GM12878 (cell line): Measurements from ENCODE around the gene CLDN24. TPM values are rescaled to one million over a fixed set of nuclear protein-coding genes. Genes with fewer than 3 reads are reported as not detected.

ENCODE experiments used
- ATAC-seq: fragments of 200-7000 bp; cut with Tn5 transposase; 3 replicates; pipeline ENCODE4 v1.9.1; 2020; ENCODE audit warnings: mild to moderate bottlenecking, moderate library complexity
- BruUV-seq: library from RNA; stranded (reverse); fragments of 400-500 nt; replicated peaks from 2 replicates; lab custom pipeline; 2021; lab: Mats Ljungman, UMichigan
- CTCF ChIA-PET: fragments of 300-600 bp; sonication (Branson Sonifier 250); formaldehyde crosslinking; extraction: SDS; loops from one replicate; lab custom pipeline; 2021; ENCODE audit warnings: inconsistent platforms; lab: Yijun Ruan, JAX
- POLR2A ChIA-PET: fragments of 350-600 bp; formaldehyde crosslinking; extraction: SDS; loops from one replicate; lab custom pipeline; 2021; ENCODE audit warnings: inconsistent platforms; lab: Charles Lee
- RAD21 ChIA-PET: fragments of 300-600 bp; sonication (Branson Sonifier 250); formaldehyde crosslinking; loops from one replicate; lab custom pipeline; 2023; ENCODE audit warnings: antibody characterized with exemption; ENCODE audit not compliant: unreplicated experiment; lab: Charles Lee
- SMC1A ChIA-PET: fragments of 300-600 bp; sonication (Branson Sonifier 250); formaldehyde crosslinking; loops from one replicate; lab custom pipeline; 2023; ENCODE audit not compliant: unreplicated experiment, uncharacterized antibody; lab: Charles Lee
- DNase-seq: peaks from one replicate; pipeline ENCODE4 v3.0.0-alpha.2; 2011; ENCODE audit warnings: low read depth, low spot score
- FAIRE-seq: peaks from 3 replicates; lab custom pipeline; 2011; peaks lifted over from hg19 to GRCh38; lab: Jason Lieb, UNC
- H2AFZ ChIP-seq: 2 replicates; pipeline ENCODE4 v1.6.0; 2011; ENCODE audit warnings: low read depth, low read length, control low read depth; ENCODE audit not compliant: control insufficient read depth
- H3K27ac ChIP-seq: 2 replicates; pipeline ENCODE4 v1.5.1; 2011; ENCODE audit warnings: control low read depth; ENCODE audit not compliant: control insufficient read depth, insufficient read depth
- H3K27me3 ChIP-seq, 2 experiments: replicated peaks in 1 of 2; 2 replicates each; pipeline versions ENCODE4 v1.6.0 to v1.6.1; 2011; ENCODE audit warnings: low read length in 1 of 2; ENCODE audit not compliant: control insufficient read depth in 2 of 2, insufficient read depth in 2 of 2
- H3K36me3 ChIP-seq, 2 experiments: 2 replicates each; pipeline ENCODE4 v1.5.1; 2011; ENCODE audit warnings: low read length in 1 of 2; ENCODE audit not compliant: control insufficient read depth in 2 of 2, insufficient read depth in 2 of 2
- H3K4me1 ChIP-seq: 2 replicates; pipeline ENCODE4 v1.6.1; 2011; ENCODE audit warnings: mild to moderate bottlenecking, low read length, moderate library complexity, mixed read lengths; ENCODE audit not compliant: control insufficient read depth, insufficient read depth
- H3K4me2 ChIP-seq: 2 replicates; pipeline ENCODE4 v1.6.0; 2011; ENCODE audit warnings: control low read depth; ENCODE audit not compliant: control insufficient read depth, insufficient read depth
- H3K4me3 ChIP-seq: fragments of 200-600 bp; sonication (generic); 2 replicates; pipeline ENCODE4 v1.5.1; 2016
- H3K79me2 ChIP-seq: 2 replicates; pipeline ENCODE4 v1.6.0; 2011; ENCODE audit warnings: low read length; ENCODE audit not compliant: control insufficient read depth, insufficient read depth
- H3K9ac ChIP-seq: 2 replicates; pipeline ENCODE4 v1.8.0; 2011; ENCODE audit warnings: low read length, control low read depth, mixed read lengths; ENCODE audit not compliant: control insufficient read depth, insufficient read depth
- H3K9me3 ChIP-seq: replicated peaks from 3 replicates; pipeline ENCODE4 v1.5.1; 2011; ENCODE audit warnings: mild to moderate bottlenecking, low read length; ENCODE audit not compliant: control insufficient read depth, insufficient read depth
- H4K20me1 ChIP-seq: 2 replicates; pipeline ENCODE4 v1.6.0; 2011; ENCODE audit not compliant: control insufficient read depth, insufficient read depth
- BACH1 ChIP-seq: fragments of 450-650 bp; IDR thresholded peaks from 2 replicates; pipeline ENCODE4 v1.6.1; 2017; ENCODE audit warnings: mild to moderate bottlenecking, borderline replicate concordance
- BHLHE40 ChIP-seq, 2 experiments: fragments of 450-650 bp in 1 of 2; IDR thresholded peaks; 2 replicates each; pipeline ENCODE4 v1.6.1; 2011 to 2017; ENCODE audit warnings: low read depth in 2 of 2, borderline replicate concordance in 1 of 2, improper control_type of control experiment in 1 of 2, low read length in 1 of 2, mild to moderate bottlenecking in 1 of 2
- EZH2 ChIP-seq: IDR thresholded peaks from 2 replicates; pipeline ENCODE4 v1.6.1; 2012; ENCODE audit warnings: low read depth, mild to moderate bottlenecking, control low read depth, inconsistent platforms, low read length, borderline replicate concordance; ENCODE audit not compliant: control insufficient read depth
- HCFC1 ChIP-seq: fragments of 150-350 bp; IDR thresholded peaks from 2 replicates; pipeline ENCODE4 v1.6.1; 2014; ENCODE audit warnings: low read length
- MEF2A ChIP-seq: IDR thresholded peaks from 2 replicates; pipeline ENCODE4 v1.6.1; 2011; ENCODE audit warnings: low read depth, mild to moderate bottlenecking, low read length, moderate library complexity; ENCODE audit not compliant: insufficient read depth
- MTA3 ChIP-seq: IDR thresholded peaks from 2 replicates; pipeline ENCODE4 v1.6.1; 2012; ENCODE audit warnings: low read length, inconsistent platforms, borderline replicate concordance
- NR2C1 ChIP-seq: fragments of 450-650 bp; IDR thresholded peaks from 2 replicates; pipeline ENCODE4 v1.6.1; 2017; ENCODE audit warnings: antibody characterized with exemption, mild to moderate bottlenecking, moderate library complexity
- PBX3 ChIP-seq: IDR thresholded peaks from 2 replicates; pipeline ENCODE4 v1.6.1; 2011; ENCODE audit warnings: mild to moderate bottlenecking, low read depth, low read length, moderate library complexity; ENCODE audit not compliant: insufficient replicate concordance
- PML ChIP-seq: IDR thresholded peaks from 2 replicates; pipeline ENCODE4 v1.6.1; 2012; ENCODE audit warnings: low read length, inconsistent platforms
- RAD51 ChIP-seq: fragments of 450-650 bp; IDR thresholded peaks from 2 replicates; pipeline ENCODE4 v1.6.1; 2016; ENCODE audit warnings: moderate library complexity, mild to moderate bottlenecking, inconsistent platforms
- SIN3A ChIP-seq: IDR thresholded peaks from 2 replicates; pipeline ENCODE4 v1.6.1; 2012; ENCODE audit warnings: low read depth, low read length, improper control_type of control experiment
- TARDBP ChIP-seq: IDR thresholded peaks from 2 replicates; pipeline ENCODE4 v1.6.1; 2016; ENCODE audit warnings: borderline replicate concordance
- USF1 ChIP-seq: IDR thresholded peaks from 2 replicates; pipeline ENCODE4 v1.6.1; 2011; ENCODE audit warnings: borderline replicate concordance, low read depth, mild to moderate bottlenecking, moderate library complexity, mixed read lengths, low read length; ENCODE audit not compliant: insufficient read depth; ENCODE audit errors: extremely low read length
- ZBED1 ChIP-seq: IDR thresholded peaks from 2 replicates; pipeline ENCODE4 v1.6.1; 2016; ENCODE audit warnings: borderline replicate concordance
- ZNF384 ChIP-seq: IDR thresholded peaks from 2 replicates; pipeline ENCODE4 v1.6.1; 2012; ENCODE audit warnings: low read depth, mild to moderate bottlenecking, low read length, improper control_type of control experiment, borderline replicate concordance
- ZNF622 ChIP-seq: fragments of 450-650 bp; IDR thresholded peaks from 2 replicates; pipeline ENCODE4 v1.6.1; 2017; ENCODE audit warnings: mild to moderate bottlenecking, inconsistent platforms
- WGBS: methylation state at CpG from one replicate; pipeline ENCODE4 v1.1.6; 2016; ENCODE audit warnings: low lambda C conversion rate; ENCODE audit not compliant: insufficient replicate concordance, insufficient coverage; ENCODE audit errors: missing lambda C conversion rate; 5-methylcytosine and 5-hydroxymethylcytosine counted together
- in situ Hi-C: fragments of 300-500 bp; cut with MboI; formaldehyde crosslinking; loops from 9 replicates; pipeline ENCODE4 v1.14.3; 2018; ENCODE audit warnings: mixed read lengths
- intact Hi-C: fragments of 100-400 bp; cut with micrococcal nuclease; formaldehyde crosslinking; loops from one replicate; pipeline ENCODE4 v1.14.2; 2022; ENCODE audit not compliant: unreplicated experiment
- polyA plus RNA-seq, 11 experiments: library from polyadenylated mRNA; depleted of rRNA in 4 of 11; unstranded in 6 of 11; stranded (reverse) in 5 of 11; fragments of >200 nt; fragmentation: Nextera tagmentation in 4 of 11; fragmentation: Illumina TruSeq in 1 of 11; extraction: Ambion mirVana in 4 of 11; extraction: Trizol in 1 of 11; gene quantifications; 1 replicate in 1 of 11; 2 replicates in 10 of 11; pipeline versions ENCODE4 v1.2.1 to v1.2.3, GENCODE V29; 2011 to 2016; ENCODE audit warnings: inconsistent platforms in 2 of 11, missing spikeins in 2 of 11, low read depth in 1 of 11
- total RNA-seq, 4 experiments: library from RNA; depleted of rRNA in 3 of 4; stranded (reverse); fragments of >200 nt in 3 of 4; fragmentation: Illumina TruSeq in 1 of 4; extraction: Trizol in 1 of 4; gene quantifications; 2 replicates each; pipeline versions ENCODE4 v1.2.1 to v1.2.3, GENCODE V29; 2013 to 2021

The CLDN24 gene
- total and polyA plus RNA-seq, 10 of the 15 experiments (the other 5 are each of a cell fraction or from before 2014, with no cell fraction given): not detected

GRCh38 chr4:183285886-183286285, 36.3 kb downstream of the CLDN24 start:
- Histone ChIP-seq H3K4me3 (no peak overlapping the region), H3K79me2 (no peaks in the 10 kb centered on the region), H4K20me1 (no peaks in the 10 kb centered on the region), H3K4me2 (no peak overlapping the region), H3K4me1 (no peaks in the 10 kb centered on the region), H2AFZ (no peak overlapping the region), H3K27me3 (no peaks in the 10 kb centered on the region), H3K9me3 (no peaks in the 10 kb centered on the region), H3K27ac (no peak overlapping the region), H3K36me3 (no peaks in the 10 kb centered on the region), H3K9ac (no peak overlapping the region)
- ChIA-PET POLR2A (no interaction called here), RAD21 (interaction anchor here (1.8 kb wide), 1 partner anchor 12 kb away, joined by 7 read pairs; no protein-coding TSS in a partner anchor), CTCF (interaction anchor here (0.7 to 1.5 kb wide), 3 partner anchors 16 to 30 kb away, joined by 3 to 5 read pairs (median 3); no protein-coding TSS in a partner anchor), SMC1A (no interaction called here)
- no peak for DNase-seq
- no TSS peak for BruUV-seq
- intact Hi-C loops: loop anchor here (10.0 kb wide), 1 partner anchor 219 kb away; the partner anchor contains the start of gene ING2
- no peak for FAIRE-seq
- WGBS: 36% methylated on average over 7 of the region's 7 CpGs
- no peak for ATAC-seq
- TF ChIP-seq RAD51: no peak
- no peak for TF ChIP-seq ZNF384
- no peak for TF ChIP-seq BHLHE40 (IDR thresholded peaks at IDR 0.05; ENCODE audit: borderline replicate concordance in 1 of 2, low read depth in 2 of 2, low read length in 1 of 2)
- no peak for TF ChIP-seq ZBED1
- no peak for TF ChIP-seq SIN3A
- TF ChIP-seq MTA3: no peak
- no peak for TF ChIP-seq PBX3
- no peak for TF ChIP-seq PML
- TF ChIP-seq USF1: no peak
- no peak for TF ChIP-seq TARDBP
- TF ChIP-seq EZH2: no peak
- no peak for TF ChIP-seq NR2C1
- no peak for TF ChIP-seq HCFC1
- TF ChIP-seq ZNF622: no peak
- TF ChIP-seq MEF2A: no peak
- TF ChIP-seq BACH1: no peak
- in situ Hi-C loops: no loop called here
